ENCODE measurements around the gene CLCN2. TPM values are rescaled to one million over a fixed set of nuclear protein-coding genes. Genes with fewer than 3 reads are reported as not detected.

The CLCN2 gene
- total and polyA plus RNA-seq, 2 of the 8 experiments (the other 6 are each of a cell fraction or from before 2014, with no cell fraction given), result 13.7 to 16.1 TPM

GRCh38 chr3:184298759-184299487, 62.5 kb downstream of the CLCN2 start, which contains the start of gene PSMD2 (continued):
- TF ChIP-seq RBBP5 (IDR thresholded peaks at IDR 0.05; ENCODE audit: borderline replicate concordance, low read depth, low read length), result no peak
- peak; percentile 43 for TF ChIP-seq TAF7 (optimal IDR thresholded peaks at IDR 0.05; ENCODE audit: borderline replicate concordance, low read depth, low read length)
- TF ChIP-seq ZNF274 (IDR thresholded peaks at IDR 0.05; ENCODE audit: borderline replicate concordance, extremely low read depth, low read length), result no peak
- TF ChIP-seq SAP30 (IDR thresholded peaks at IDR 0.05; ENCODE audit: insufficient read depth, insufficient replicate concordance, low read length), result no peak
- no peak for TF ChIP-seq CHD1 (IDR thresholded peaks at IDR 0.05; ENCODE audit: low read depth, low read length)
- no peak for TF ChIP-seq RFX5 (IDR thresholded peaks at IDR 0.05; ENCODE audit: borderline replicate concordance, low read depth, low read length)
- TF ChIP-seq CTBP2 (IDR thresholded peaks at IDR 0.05; ENCODE audit: borderline replicate concordance, insufficient read depth, insufficient read length, low read length), result no peak
- no peak for TF ChIP-seq GTF2F1 (IDR thresholded peaks at IDR 0.05; ENCODE audit: borderline replicate concordance, low read depth, low read length)
- no peak for TF ChIP-seq YY1 (IDR thresholded peaks at IDR 0.05; ENCODE audit: low read depth, low read length)
- no peak for TF ChIP-seq BACH1 (IDR thresholded peaks at IDR 0.05; ENCODE audit: low read length)
- TF ChIP-seq, protein P1, sequence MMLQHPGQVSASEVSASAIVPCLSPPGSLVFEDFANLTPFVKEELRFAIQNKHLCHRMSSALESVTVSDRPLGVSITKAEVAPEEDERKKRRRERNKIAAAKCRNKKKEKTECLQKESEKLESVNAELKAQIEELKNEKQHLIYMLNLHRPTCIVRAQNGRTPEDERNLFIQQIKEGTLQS (IDR thresholded peaks at IDR 0.05; ENCODE audit: insufficient read depth, low read depth, low read length), result no peak
- no peak for TF ChIP-seq SP1 (IDR thresholded peaks at IDR 0.05; ENCODE audit: low read depth, low read length)
- TF ChIP-seq RAD21 (IDR thresholded peaks at IDR 0.05 in 1 of 2, conservative IDR thresholded peaks at IDR 0.05 in 1 of 2; ENCODE audit: low read depth in 2 of 2, low read length in 2 of 2), result no peak
- TF ChIP-seq RNF2 (IDR thresholded peaks at IDR 0.05; ENCODE audit: borderline replicate concordance, low read depth, low read length, missing control alignments, poor library complexity, severe bottlenecking), result no peak
- peak; percentile 77 for TF ChIP-seq BRCA1 (IDR thresholded peaks at IDR 0.05; ENCODE audit: low read depth, low read length)
- TF ChIP-seq JUN (IDR thresholded peaks at IDR 0.05; ENCODE audit: low read depth, low read length), result no peak
- peak; percentile 92 for TF ChIP-seq PHF8 (conservative IDR thresholded peaks at IDR 0.05; ENCODE audit: low read depth, low read length)
- TF ChIP-seq HDAC2 (IDR thresholded peaks at IDR 0.05; ENCODE audit: borderline replicate concordance in 1 of 2, low read depth in 2 of 2, low read length in 2 of 2), result no peak
- TF ChIP-seq CTCF (IDR thresholded peaks at IDR 0.05; ENCODE audit: control extremely low read depth in 1 of 3, insufficient read depth in 1 of 3, low read depth in 1 of 3, low read length in 3 of 3), result no peak
- no peak for TF ChIP-seq NRF1 (IDR thresholded peaks at IDR 0.05; ENCODE audit: low read depth, low read length)
